ENCODE measurements around the gene IFIH1. TPM values are rescaled to one million over a fixed set of nuclear protein-coding genes. Genes with fewer than 3 reads are reported as not detected.
A peak's percentile ranks its signal among the peaks of the same experiment; 100 is the strongest.

The IFIH1 gene
- total RNA-seq, 4 donors from 2014 or later: 0.97 to 5.4 (median 1.7) TPM

GRCh38 chr2:162316590-162316989 is 1.9 kb downstream of the IFIH1 start:
- DNase-seq (no peak), ATAC-seq (no peak)
- Histone ChIP-seq H3K27ac (no peak overlapping the region), H3K9me3 (no peaks in the 10 kb centered on the region), H3K27me3 (no peaks in the 10 kb centered on the region), H3K36me3 (no peaks in the 10 kb centered on the region), H3K4me1 (no peaks in the 10 kb centered on the region), H3K4me3 (peak overlapping the region in 2 of 4 donors; percentile 62 to 73)
- intact Hi-C loops (cut with DNase I; ENCODE audit: low total_unique reads): no loop called here
- TF ChIP-seq CTCF (IDR thresholded peaks at IDR 0.05 in 4 of 5, conservative IDR thresholded peaks at IDR 0.05 in 1 of 5) (no peak), POLR2A (IDR thresholded peaks at IDR 0.05) (no peak)
- in situ Hi-C loops (cut with MboI; ENCODE audit: low sequenced_read_pairs in 4 of 4): loop anchor here in 1 of 4 donors (25.0 kb wide), 1 partner anchor 304 kb away; no protein-coding TSS in a partner anchor

- intact Hi-C loops (cut with DNase I; ENCODE audit: low total_unique reads): no loop called here
- DNase-seq (no peak), ATAC-seq (no peak)
- H3K4me1 ChIP-seq: no peaks in the 10 kb centered on the region
- in situ Hi-C loops (cut with MboI; ENCODE audit: low sequenced_read_pairs in 4 of 4): loop anchor here in 1 of 4 donors (25.0 kb wide), 1 partner anchor 304 kb away; no protein-coding TSS in a partner anchor
- no peaks in the 10 kb centered on the region for H3K9me3 ChIP-seq
- no peak overlapping the region for H3K4me3 ChIP-seq
- no peak overlapping the region for H3K27ac ChIP-seq
- TF ChIP-seq CTCF (IDR thresholded peaks at IDR 0.05 in 4 of 5, conservative IDR thresholded peaks at IDR 0.05 in 1 of 5): no peak
- TF ChIP-seq POLR2A (IDR thresholded peaks at IDR 0.05): no peak
- no peaks in the 10 kb centered on the region for H3K36me3 ChIP-seq
- no peaks in the 10 kb centered on the region for H3K27me3 ChIP-seq
Measured at GRCh38 chr2:162315938-162316337, 2.5 kb downstream of the IFIH1 start.

- Histone ChIP-seq H3K36me3 (peaks cover 0 to 4% of the 10 kb centered on the region in 2 donors), H3K27me3 (no peaks in the 10 kb centered on the region), H3K4me1 (no peaks in the 10 kb centered on the region), H3K4me3 (no peak overlapping the region), H3K27ac (no peak overlapping the region), H3K9me3 (no peaks in the 10 kb centered on the region)
- intact Hi-C loops (cut with DNase I; ENCODE audit: low total_unique reads): no loop called here
- TF ChIP-seq POLR2A (IDR thresholded peaks at IDR 0.05): no peak
- TF ChIP-seq CTCF (IDR thresholded peaks at IDR 0.05 in 4 of 5, conservative IDR thresholded peaks at IDR 0.05 in 1 of 5): no peak
- in situ Hi-C loops (cut with MboI; ENCODE audit: low sequenced_read_pairs in 4 of 4): loop anchor here in 1 of 4 donors (25.0 kb wide), 1 partner anchor 301 kb away; no protein-coding TSS in a partner anchor
- ATAC-seq (no peak), DNase-seq (no peak)
Measured at GRCh38 chr2:162312853-162313252, 5.6 kb downstream of the IFIH1 start.

- no peaks in the 10 kb centered on the region for H3K4me1 ChIP-seq
- no peak for DNase-seq
- H3K27ac ChIP-seq: no peak overlapping the region
- intact Hi-C loops (cut with DNase I; ENCODE audit: low total_unique reads): no loop called here
- TF ChIP-seq POLR2A (IDR thresholded peaks at IDR 0.05) (no peak), CTCF (IDR thresholded peaks at IDR 0.05 in 4 of 5, conservative IDR thresholded peaks at IDR 0.05 in 1 of 5) (no peak)
- no peaks in the 10 kb centered on the region for H3K9me3 ChIP-seq
- ATAC-seq: no peak
- in situ Hi-C loops (cut with MboI; ENCODE audit: low sequenced_read_pairs in 4 of 4): loop anchor here in 2 of 4 donors (10.0 to 25.0 kb wide), 2 partner anchors 297 to 304 kb away; no protein-coding TSS in a partner anchor
- peaks cover 0 to 4% of the 10 kb centered on the region in 2 donors for H3K36me3 ChIP-seq
- no peaks in the 10 kb centered on the region for H3K27me3 ChIP-seq
- no peak overlapping the region for H3K4me3 ChIP-seq
Measured at GRCh38 chr2:162308747-162309503, 9.6 kb downstream of the IFIH1 start.

All from gastrocnemius medialis (tissue), 4 donors.